Neural cell (in vitro differentiated cells): ENCODE data around the gene OR1F1.

Source experiments
- EP300 ChIP-seq: fragments of 450-650 bp; conservative IDR thresholded peaks from 2 replicates; pipeline ENCODE4 v1.6.1; 2014; ENCODE audit warnings: antibody characterized with exemption, mild to moderate bottlenecking, moderate library complexity; ENCODE audit not compliant: poor library complexity, severe bottlenecking
- EZH2 ChIP-seq: fragments of 200-600, 300-800 bp; shearing (Covaris generic), sonication (generic); IDR thresholded peaks from 2 replicates; pipeline ENCODE4 v1.6.1; 2014; ENCODE audit warnings: antibody characterized with exemption, low read length, borderline replicate concordance, mild to moderate bottlenecking; ENCODE audit not compliant: insufficient read depth, poor library complexity, severe bottlenecking
- MXI1 ChIP-seq: fragments of 450-650 bp; conservative IDR thresholded peaks from 2 replicates; pipeline ENCODE4 v1.6.1; 2014; ENCODE audit warnings: antibody characterized with exemption, mild to moderate bottlenecking; ENCODE audit not compliant: poor library complexity, severe bottlenecking
- POLR2AphosphoS5 ChIP-seq: IDR thresholded peaks from 2 replicates; pipeline ENCODE4 v1.6.1; 2012
- RAD21 ChIP-seq: fragments of 450-650 bp; conservative IDR thresholded peaks from 2 replicates; pipeline ENCODE4 v1.6.1; 2014; ENCODE audit warnings: antibody characterized with exemption, mild to moderate bottlenecking, moderate library complexity
- TF ChIP-seq, protein P1 (sequence below): fragments of 450-650 bp; IDR thresholded peaks from 2 replicates; pipeline ENCODE4 v1.5.1; 2014; ENCODE audit warnings: antibody characterized with exemption, mild to moderate bottlenecking, moderate library complexity; ENCODE audit not compliant: poor library complexity, severe bottlenecking
- TF ChIP-seq, protein P2 (sequence below): IDR thresholded peaks from 2 replicates; pipeline ENCODE4 v1.6.1; 2012; ENCODE audit warnings: borderline replicate concordance

DNA sequence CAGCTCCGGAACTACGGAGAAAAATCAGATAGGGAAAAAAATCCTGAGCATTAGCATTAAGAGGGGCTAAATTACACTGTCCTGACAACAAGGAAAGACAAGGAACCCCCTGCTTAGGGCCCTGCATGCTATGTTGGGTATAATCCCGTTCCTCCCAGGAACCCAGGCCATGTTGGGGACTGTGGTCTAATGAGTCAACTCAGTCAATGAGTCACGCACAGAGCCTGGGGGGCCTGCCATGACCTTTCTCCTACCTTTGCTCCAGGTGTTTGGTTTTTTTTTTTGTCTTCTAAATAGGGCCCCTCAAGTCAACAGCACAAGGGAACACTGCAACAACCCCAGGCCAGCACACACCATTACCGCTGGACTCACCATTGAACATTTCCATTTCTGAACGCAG lies 55.9 kb downstream of the OR1F1 start:
- TF ChIP-seq POLR2AphosphoS5 = no peak
- TF ChIP-seq, protein P1, sequence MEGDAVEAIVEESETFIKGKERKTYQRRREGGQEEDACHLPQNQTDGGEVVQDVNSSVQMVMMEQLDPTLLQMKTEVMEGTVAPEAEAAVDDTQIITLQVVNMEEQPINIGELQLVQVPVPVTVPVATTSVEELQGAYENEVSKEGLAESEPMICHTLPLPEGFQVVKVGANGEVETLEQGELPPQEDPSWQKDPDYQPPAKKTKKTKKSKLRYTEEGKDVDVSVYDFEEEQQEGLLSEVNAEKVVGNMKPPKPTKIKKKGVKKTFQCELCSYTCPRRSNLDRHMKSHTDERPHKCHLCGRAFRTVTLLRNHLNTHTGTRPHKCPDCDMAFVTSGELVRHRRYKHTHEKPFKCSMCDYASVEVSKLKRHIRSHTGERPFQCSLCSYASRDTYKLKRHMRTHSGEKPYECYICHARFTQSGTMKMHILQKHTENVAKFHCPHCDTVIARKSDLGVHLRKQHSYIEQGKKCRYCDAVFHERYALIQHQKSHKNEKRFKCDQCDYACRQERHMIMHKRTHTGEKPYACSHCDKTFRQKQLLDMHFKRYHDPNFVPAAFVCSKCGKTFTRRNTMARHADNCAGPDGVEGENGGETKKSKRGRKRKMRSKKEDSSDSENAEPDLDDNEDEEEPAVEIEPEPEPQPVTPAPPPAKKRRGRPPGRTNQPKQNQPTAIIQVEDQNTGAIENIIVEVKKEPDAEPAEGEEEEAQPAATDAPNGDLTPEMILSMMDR = no peak
- no peak for TF ChIP-seq RAD21
- TF ChIP-seq, protein P2, sequence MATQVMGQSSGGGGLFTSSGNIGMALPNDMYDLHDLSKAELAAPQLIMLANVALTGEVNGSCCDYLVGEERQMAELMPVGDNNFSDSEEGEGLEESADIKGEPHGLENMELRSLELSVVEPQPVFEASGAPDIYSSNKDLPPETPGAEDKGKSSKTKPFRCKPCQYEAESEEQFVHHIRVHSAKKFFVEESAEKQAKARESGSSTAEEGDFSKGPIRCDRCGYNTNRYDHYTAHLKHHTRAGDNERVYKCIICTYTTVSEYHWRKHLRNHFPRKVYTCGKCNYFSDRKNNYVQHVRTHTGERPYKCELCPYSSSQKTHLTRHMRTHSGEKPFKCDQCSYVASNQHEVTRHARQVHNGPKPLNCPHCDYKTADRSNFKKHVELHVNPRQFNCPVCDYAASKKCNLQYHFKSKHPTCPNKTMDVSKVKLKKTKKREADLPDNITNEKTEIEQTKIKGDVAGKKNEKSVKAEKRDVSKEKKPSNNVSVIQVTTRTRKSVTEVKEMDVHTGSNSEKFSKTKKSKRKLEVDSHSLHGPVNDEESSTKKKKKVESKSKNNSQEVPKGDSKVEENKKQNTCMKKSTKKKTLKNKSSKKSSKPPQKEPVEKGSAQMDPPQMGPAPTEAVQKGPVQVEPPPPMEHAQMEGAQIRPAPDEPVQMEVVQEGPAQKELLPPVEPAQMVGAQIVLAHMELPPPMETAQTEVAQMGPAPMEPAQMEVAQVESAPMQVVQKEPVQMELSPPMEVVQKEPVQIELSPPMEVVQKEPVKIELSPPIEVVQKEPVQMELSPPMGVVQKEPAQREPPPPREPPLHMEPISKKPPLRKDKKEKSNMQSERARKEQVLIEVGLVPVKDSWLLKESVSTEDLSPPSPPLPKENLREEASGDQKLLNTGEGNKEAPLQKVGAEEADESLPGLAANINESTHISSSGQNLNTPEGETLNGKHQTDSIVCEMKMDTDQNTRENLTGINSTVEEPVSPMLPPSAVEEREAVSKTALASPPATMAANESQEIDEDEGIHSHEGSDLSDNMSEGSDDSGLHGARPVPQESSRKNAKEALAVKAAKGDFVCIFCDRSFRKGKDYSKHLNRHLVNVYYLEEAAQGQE = no peak
- no peak for TF ChIP-seq EP300
- no peak for TF ChIP-seq MXI1
- TF ChIP-seq EZH2 = no peak
